Adrenal gland (tissue), 5 donors: ENCODE data around the gene CCDC24.

Source experiments
- CTCF ChIP-seq, 6 experiments: fragments of 450-650 bp in 4 of 6; fragments of 200-600 bp in 2 of 6; sonication (generic) in 1 of 6; IDR thresholded peaks; 1 replicate in 5 of 6; 2 replicates in 1 of 6; pipeline versions ENCODE4 v1.5.1 to v1.8.0; 2016 to 2021; ENCODE audit warnings: antibody characterized with exemption in 6 of 6, mild to moderate bottlenecking in 2 of 6, moderate library complexity in 1 of 6
- POLR2A ChIP-seq, 2 donors: fragments of 450-650 bp; IDR thresholded peaks; one replicate each; pipeline ENCODE4 v1.6.1; 2017; ENCODE audit warnings: antibody characterized with exemption in 2 of 2, mild to moderate bottlenecking in 2 of 2, moderate library complexity in 1 of 2
- donor health status: DM: no; HTN: no; CAD: no.

- TF ChIP-seq CTCF (IDR thresholded peaks at IDR 0.05) (no peak), POLR2A (IDR thresholded peaks at IDR 0.05) (no peak)
Measured at GRCh38 chr1:44033756-44034155, 42.4 kb downstream of the CCDC24 start.
